ENCODE measurements around the gene TRPC4AP.
"Not testable (repeated sequence)": the region's sequence is repeated elsewhere in the genome, so short reads cannot be mapped to it uniquely, and the experiment has no call there.

Gene TRPC4AP

DNA sequence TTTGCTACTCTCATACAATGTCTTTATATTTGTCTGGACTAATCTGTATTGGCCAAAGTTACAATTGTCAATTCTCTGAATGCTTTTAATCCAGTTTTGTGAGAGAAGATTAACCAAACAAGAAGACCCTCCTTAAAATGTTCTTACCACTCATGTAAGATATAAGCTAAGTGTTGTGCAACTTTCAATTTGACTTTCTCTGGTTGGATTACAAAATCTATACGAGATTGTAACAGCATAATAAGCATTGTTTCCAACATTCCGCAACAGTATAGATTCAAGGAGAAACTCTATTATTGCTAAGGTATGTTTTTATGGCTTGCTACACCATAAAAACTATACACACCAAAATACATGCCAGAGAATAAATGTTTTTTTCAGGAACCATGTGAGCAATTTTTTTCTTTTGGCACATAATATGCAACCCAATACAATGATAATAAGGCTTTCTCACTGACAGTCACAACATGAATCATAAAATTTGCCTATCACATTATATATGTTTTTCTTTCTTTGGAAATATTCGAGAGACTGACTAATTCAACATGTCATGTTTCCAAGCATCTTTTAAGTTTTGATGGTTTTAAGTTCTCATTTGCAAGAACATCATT is 12.2 kb upstream of the TRPC4AP start:
- DNase-seq (ENCODE audit: low read depth in 1 of 2, low spot score in 1 of 2): no peak

- no peak for DNase-seq (ENCODE audit: low read depth in 1 of 2, low spot score in 1 of 2)
Measured at GRCh38 chr20:35101620-35102019, 9.0 kb upstream of the TRPC4AP start.

GRCh38 chr20:35093267-35093884 is 769 bp upstream of the TRPC4AP start:
- DNase-seq (ENCODE audit: low read depth in 1 of 2, low spot score in 1 of 2): peak in 1 of 2 donors; percentile 10

DNA sequence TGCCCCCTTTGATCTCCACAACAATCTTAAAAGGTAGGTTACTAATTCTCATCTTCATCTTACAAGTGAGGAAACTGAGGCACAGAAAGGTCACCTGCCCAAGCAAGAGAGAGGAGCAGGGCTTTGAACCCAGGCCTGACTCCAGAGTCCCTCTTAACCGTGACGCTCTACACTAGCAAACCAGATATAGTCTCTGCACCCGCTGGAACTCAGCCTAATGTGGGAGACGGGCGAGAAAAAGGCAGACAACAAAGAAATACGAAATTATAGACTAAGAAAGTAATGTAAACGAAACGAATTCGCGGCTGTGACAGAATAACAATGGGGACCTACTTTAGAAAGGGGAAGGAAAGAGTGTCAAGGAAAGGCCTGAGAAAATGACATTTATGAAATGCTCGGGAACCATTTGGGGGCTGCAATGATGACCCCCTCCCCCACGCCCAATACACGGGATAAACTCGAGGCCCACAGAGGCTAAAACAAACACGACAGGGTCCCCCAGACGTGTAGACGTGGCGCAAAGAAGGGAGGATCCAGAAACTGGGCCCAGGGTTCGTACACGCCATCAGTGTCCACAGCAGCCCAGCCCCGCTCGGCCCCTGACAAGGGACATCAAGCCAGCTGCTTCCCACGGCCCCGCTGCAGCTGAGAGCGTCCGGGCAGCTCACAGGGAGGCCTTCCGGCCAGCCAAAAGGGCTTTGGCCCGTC is 637 bp downstream of the TRPC4AP start:
- no peak for DNase-seq (ENCODE audit: low read depth in 1 of 2, low spot score in 1 of 2)

DNA sequence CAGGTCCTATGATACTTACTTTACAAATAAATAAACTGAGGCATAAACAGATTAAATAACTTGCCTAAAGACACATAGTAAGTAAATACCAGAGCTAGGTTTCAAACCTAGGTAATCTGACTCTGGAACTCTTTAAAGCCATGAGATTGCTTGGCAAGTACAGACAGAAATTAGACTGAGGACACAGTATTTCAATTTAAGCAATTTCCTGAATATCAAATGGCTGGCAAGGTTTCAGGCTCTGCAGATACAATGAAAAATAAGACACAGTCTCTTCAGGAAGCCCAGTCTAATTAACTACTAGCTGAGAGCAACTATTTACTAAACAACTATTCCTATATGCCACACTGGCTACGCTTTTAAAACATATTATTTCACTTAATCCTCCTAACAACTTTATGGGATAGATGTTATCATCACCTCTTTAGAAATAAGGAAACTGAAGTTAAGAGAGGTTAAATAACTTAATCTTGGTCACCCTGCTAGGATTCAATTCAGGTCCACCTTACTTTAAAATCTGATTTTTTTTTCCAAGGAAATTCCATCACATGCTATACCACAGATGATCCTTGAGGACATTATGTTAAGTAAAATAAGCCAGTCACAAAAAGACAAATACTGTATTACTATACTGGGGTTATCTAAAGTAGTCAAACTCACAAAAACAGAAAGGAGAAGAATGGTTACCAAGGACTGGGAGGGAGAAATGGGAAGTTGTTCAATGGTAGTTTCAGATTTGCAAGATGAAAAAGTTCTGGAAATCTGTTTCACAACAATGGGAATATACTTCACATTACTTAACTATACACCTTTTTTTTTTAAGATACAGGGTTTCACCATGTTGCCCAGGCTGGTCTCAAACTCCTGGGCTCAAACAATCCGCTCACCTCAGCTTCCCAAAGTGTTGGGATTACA is 4.1 kb downstream of the TRPC4AP start:
- DNase-seq (ENCODE audit: low read depth in 1 of 2, low spot score in 1 of 2): no peak

- no peak for DNase-seq (ENCODE audit: low read depth in 1 of 2, low spot score in 1 of 2)
Measured at GRCh38 chr20:35087791-35088190, 4.8 kb downstream of the TRPC4AP start.

GRCh38 chr20:35087355-35087754 is 5.3 kb downstream of the TRPC4AP start:
- DNase-seq (ENCODE audit: low read depth in 1 of 2, low spot score in 1 of 2): no peak

DNA sequence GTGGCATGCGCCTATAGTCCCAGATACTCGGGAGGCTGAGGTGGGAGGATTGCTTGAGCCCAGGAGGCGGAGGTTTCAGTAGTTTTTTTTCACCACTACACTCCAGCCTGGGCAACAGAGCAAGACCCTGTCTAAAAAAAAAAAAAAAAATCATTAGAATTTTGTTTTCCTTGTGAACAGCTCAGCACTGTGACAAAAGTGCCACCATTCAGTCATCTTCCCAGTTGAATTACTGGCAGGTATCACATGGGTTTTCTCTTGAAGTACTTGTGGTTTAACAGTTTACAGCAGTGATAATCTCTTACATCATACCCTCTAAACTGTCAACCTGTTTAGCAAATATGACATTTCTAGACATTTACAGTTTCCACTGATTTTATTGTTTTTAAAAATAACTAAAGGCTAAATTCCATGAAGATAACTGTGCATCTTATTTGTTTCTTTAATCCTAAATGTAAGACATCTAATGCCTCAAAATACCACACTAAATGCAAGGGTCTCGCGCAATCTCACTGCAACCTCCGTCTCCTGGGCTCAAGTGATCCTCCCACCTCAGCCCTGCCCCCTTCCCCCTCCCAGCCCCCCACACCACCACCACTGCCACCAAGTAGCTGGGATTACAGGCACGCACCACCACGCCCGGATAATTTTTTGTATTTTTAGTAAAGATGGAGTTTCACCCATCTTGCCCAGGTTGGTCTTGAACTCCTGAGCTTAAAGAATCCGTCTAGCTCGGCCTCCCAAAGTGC is 7.0 kb downstream of the TRPC4AP start:
- DNase-seq (ENCODE audit: low read depth in 1 of 2, low spot score in 1 of 2): no peak

DNA sequence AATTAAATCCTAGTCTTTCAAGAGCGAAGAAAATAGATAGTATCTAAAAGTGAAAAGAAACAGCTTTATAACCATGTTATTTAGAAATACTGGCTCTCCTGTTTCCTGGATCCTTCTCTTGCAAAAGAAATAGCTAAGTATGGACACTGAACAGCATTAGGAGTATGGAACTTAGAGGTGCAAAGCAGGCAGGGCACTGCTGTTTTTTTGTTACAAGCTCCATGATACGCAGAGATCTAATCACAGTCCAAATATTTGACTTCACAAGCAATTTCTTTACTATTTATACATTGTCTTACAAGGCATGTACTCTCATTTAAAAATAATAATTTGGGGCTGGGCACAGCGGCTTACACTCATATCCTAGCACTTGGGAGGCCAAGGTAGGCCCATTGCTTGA is 7.6 kb downstream of the TRPC4AP start:
- no peak for DNase-seq (ENCODE audit: low read depth in 1 of 2, low spot score in 1 of 2)

GRCh38 chr20:35080348-35080642 is 12.3 kb downstream of the TRPC4AP start:
- not testable (repeated sequence) for DNase-seq (ENCODE audit: low read depth in 1 of 2, low spot score in 1 of 2)

DNA sequence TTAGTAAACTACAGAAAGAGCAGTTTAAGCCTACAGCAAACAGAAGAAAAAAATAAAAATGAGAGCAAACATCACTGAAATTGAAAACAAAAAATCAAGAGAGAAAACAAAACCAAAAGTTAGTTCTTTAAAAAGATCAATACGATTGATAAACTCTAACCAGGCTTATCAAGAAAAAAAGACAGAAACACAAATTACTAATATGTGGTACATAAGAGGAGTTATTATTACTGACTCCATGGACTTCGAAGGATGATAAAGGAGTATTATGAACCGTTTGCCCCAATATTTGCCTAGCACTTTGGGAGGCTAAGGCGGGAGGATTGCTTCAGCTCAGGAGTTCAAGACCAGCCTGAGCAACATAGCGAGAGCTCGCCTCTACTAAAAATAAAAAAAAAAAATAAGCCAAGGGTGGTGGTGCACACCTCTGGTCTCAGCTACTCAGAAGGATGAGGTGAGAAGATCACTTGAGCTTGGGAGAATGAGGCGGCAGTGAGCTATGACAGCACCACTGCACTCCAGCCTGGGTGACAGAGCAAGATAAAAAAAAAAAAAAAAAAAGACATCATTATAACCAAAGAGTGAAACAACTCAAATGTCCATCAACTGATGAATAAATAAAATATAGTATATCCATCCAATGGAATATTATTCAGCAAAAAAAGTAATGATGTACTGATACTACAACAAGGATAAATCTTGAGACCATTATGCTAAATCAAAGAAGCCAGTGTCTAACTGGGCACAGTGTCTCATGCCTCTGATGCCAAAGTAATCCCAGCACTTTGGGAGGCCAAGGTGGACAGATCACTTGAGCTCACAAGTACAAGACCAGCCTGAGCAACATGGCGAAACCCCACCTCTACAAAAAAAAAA is 12.9 kb downstream of the TRPC4AP start:
- no peak for DNase-seq (ENCODE audit: low read depth in 1 of 2, low spot score in 1 of 2)

DNA sequence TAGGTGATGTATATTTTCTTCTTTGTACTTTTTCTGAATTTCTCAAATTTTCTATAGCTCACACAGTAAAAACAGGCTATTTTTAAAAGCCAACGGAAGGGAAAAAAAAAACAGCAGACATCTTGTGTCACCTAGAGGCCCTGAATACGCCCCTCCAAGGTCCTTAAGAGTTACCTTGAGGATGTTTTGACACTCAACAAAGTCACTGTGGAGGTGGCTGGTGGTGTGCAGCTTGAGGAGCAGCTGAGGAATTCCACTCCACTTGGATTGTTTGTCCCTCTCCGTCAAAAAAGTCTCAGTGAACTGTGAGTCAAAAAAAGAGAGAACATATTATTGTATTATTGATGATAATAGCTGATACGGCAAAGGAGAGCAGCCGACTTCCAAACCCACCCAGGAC is 14.7 kb downstream of the TRPC4AP start:
- no peak for DNase-seq (ENCODE audit: low read depth in 1 of 2, low spot score in 1 of 2)

- no peak for DNase-seq (ENCODE audit: low read depth in 1 of 2, low spot score in 1 of 2)
Measured at GRCh38 chr20:35077341-35077740, 15.3 kb downstream of the TRPC4AP start.

DNA sequence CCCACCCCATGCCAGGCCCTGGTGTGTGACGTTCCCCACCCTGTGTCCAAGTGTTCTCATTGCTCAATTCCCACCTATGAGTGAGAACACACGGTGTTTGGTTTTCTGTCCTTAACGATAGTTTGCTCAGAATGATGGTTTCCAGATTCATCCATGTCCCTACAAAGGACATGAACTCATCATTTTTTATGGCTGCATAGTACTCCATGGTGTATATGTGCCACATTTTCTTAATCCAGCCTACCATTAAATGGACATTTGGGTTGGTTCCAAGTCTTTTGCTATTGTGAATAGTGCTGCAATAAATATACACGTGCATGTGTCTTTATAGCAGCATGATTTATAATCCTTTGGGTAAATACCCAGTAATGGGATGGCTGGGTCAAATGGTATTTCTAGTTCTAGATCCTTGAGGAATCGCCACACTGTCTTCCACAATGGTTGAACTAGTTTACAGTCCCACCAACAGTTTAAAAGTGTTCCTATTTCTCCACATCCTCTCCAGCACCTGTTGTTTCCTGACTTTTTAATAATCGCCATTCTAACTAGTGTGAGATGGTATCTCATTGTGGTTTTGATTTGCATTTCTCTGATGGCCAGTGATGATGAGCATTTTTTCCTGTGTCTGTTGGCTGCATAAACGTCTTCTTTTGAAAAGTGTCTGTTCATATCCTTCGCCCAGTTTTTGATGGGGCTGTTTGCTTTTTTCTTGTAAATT is 21.0 kb downstream of the TRPC4AP start:
- not testable (repeated sequence) for DNase-seq (ENCODE audit: low read depth in 1 of 2, low spot score in 1 of 2)

DNA sequence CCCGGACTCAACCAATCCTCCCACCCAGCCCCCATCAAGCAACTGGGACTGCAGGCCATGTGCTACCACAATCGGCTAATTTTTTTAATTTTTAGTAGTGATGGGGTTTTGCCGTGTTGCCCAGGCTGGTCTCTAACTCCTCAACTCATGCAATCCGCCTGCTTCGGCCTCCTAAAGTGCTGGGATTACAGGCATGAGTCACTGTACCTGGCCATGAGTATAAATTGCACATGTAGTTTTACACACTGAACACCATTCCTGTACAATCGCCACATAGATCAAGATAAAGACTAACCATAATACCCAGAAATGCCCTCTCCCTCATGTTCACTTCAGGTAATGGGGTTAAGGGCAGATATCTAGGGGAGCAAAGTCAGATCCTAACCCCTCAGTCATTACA is 26.4 kb downstream of the TRPC4AP start:
- no peak for DNase-seq (ENCODE audit: low read depth in 1 of 2, low spot score in 1 of 2)

GRCh38 chr20:35065181-35065580 is 27.4 kb downstream of the TRPC4AP start:
- DNase-seq (ENCODE audit: low read depth in 1 of 2, low spot score in 1 of 2): no peak

- no peak for DNase-seq (ENCODE audit: low read depth in 1 of 2, low spot score in 1 of 2)
Measured at GRCh38 chr20:35063168-35063567, 29.4 kb downstream of the TRPC4AP start.

GRCh38 chr20:35062478-35062877 is 30.1 kb downstream of the TRPC4AP start:
- no peak for DNase-seq (ENCODE audit: low read depth in 1 of 2, low spot score in 1 of 2)

- DNase-seq (ENCODE audit: low read depth in 1 of 2, low spot score in 1 of 2): no peak
Measured at GRCh38 chr20:35060168-35060567, 32.4 kb downstream of the TRPC4AP start.

Measured in stimulated activated CD4-positive, alpha-beta T cell treated with anti-CD3 and anti-CD28 coated beads, Interleukin-15, amount 100 ng/mL, for 1 hour (primary cell).